Measurements from ENCODE around the gene C16orf74.

C16orf74 gene

DNA sequence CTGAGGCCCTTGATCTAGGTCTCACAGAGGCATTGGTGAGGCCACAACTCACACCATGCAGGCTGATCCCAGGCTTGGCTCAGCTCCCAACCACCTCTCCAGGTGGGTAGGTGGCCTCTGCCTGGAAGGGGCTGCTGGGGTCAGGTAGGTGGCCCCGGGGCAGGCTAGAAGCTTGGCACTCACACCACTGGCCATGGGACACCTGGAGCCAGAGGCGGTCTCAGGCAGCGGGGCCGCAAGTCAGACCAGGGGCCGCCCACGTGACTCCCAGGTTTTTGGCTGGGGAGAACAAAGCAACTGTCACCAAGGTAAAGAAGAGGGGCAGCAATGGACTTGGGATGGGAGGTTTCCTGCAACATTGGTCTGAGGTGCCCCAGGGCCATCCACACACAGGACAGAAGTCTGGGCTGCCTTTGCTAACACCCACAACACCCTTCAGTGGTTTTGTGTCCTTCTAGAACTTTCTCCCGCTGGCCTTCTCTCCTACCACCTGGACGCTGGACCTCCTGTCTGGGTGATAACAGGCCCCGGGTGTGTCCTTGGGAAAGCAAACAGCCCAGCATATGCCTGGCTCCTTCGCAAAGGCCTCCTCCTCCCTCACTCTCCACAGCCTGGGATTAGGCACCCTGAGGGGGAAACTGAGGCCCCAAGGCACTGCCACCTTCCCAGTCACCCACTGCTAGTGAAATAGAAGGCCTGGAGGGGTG is 16.4 kb downstream of the C16orf74 start:
- H3K4me1 ChIP-seq (ENCODE audit: control insufficient read depth in 2 of 2, insufficient read depth in 2 of 2, low read length in 2 of 2) = peaks cover 0 to 10% of the 10 kb centered on the region in 2 donors
- H3K4me3 ChIP-seq (ENCODE audit: low read length in 2 of 2) = no peak overlapping the region
- H3K9ac ChIP-seq (ENCODE audit: low read depth in 1 of 2, low read length in 2 of 2) = peak overlapping the region in 1 of 2 donors; percentile 17
- H3K27ac ChIP-seq (ENCODE audit: low read depth in 2 of 2, low read length in 2 of 2) = peak overlapping the region in 1 of 2 donors; percentile 59
- no peaks in the 10 kb centered on the region for H3K36me3 ChIP-seq (ENCODE audit: control insufficient read depth in 2 of 2, insufficient read depth in 2 of 2, low read length in 2 of 2)
- H3K9me3 ChIP-seq (ENCODE audit: control insufficient read depth in 2 of 2, low read length in 2 of 2) = no peaks in the 10 kb centered on the region
- H3K27me3 ChIP-seq (ENCODE audit: control insufficient read depth in 2 of 2, insufficient read depth in 2 of 2, low read length in 2 of 2) = no peaks in the 10 kb centered on the region

DNA sequence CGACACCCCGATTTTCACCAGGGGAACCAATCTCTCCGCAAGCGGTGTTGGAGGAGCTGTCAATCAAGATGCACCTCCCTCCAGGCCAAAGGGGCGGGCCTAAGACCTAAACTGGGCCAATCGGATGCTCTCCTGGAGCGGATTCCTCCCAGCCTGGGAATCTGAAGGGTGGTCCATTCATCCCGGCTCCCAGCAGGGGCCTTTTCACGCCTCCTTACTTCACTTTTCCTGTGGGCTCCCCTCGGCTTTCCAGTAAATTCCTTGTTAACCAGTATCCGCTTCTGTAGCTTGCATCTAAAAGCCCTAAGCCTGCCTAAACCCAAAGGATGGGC is 17.1 kb downstream of the C16orf74 start:
- Histone ChIP-seq H3K27me3 (ENCODE audit: control insufficient read depth in 2 of 2, insufficient read depth in 2 of 2, low read length in 2 of 2) (no peaks in the 10 kb centered on the region), H3K9me3 (ENCODE audit: control insufficient read depth in 2 of 2, low read length in 2 of 2) (no peaks in the 10 kb centered on the region), H3K36me3 (ENCODE audit: control insufficient read depth in 2 of 2, insufficient read depth in 2 of 2, low read length in 2 of 2) (no peaks in the 10 kb centered on the region), H3K27ac (ENCODE audit: low read depth in 2 of 2, low read length in 2 of 2) (no peak overlapping the region), H3K9ac (ENCODE audit: low read depth in 1 of 2, low read length in 2 of 2) (no peak overlapping the region), H3K4me1 (ENCODE audit: control insufficient read depth in 2 of 2, insufficient read depth in 2 of 2, low read length in 2 of 2) (peaks cover 0 to 10% of the 10 kb centered on the region in 2 donors), H3K4me3 (ENCODE audit: low read length in 2 of 2) (no peak overlapping the region)

DNA sequence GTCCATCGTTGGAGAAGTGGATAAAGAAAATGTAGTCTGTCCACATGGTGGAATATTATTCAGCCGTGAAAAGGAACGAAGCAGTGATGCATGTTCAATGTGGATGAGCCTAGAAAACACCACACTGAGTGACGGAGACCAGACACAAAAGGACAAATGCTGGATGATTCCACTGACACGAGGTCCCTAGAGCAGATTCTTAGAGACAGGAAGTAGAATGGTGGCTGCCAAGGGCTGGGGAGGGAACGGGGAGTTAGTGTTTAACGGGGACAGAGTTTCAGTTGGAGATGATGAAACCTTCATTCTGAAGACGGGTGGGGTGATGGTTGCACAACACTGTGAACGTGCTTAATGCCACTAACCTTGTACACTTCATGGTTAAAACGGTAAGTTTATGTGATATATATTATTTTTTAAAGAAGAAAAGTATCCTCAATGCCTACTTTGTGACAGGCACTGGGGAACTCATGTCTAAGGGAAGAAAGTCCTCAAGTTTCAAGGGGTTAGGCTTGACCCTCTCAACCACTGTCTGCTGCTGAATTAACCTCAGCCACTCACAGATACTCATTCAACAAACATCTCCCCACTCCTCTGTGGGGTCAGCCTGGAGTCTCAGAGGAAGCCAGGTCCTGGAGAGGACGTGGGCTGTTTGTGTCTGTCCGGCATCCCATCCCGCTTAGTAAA is 17.6 kb downstream of the C16orf74 start:
- H3K27ac ChIP-seq (ENCODE audit: low read depth in 2 of 2, low read length in 2 of 2) = no peak overlapping the region

DNA sequence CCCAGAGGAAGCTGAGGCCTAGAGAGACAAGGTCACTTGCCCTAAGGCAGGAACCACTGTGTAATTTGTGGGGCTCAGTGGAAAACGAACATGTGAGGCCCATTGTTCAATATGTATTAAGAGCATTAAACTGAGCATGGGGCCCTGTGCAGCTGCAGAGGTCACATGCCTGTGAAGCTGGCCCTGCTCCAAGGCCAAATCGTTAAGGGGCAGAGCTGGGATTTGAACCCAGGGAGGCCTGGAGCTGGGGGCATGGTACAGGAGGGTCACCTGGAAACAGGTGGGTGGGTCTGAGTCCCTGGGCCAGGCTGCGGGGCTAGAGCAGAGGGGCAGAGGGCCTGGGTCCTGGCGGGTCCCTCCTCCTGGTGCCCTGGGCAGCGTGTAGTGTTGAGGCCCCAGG is 19.7 kb downstream of the C16orf74 start:
- H3K27me3 ChIP-seq (ENCODE audit: control insufficient read depth in 2 of 2, insufficient read depth in 2 of 2, low read length in 2 of 2) = peaks cover 0 to 4% of the 10 kb centered on the region in 2 donors
- H3K4me1 ChIP-seq (ENCODE audit: control insufficient read depth in 2 of 2, insufficient read depth in 2 of 2, low read length in 2 of 2) = peaks cover 0 to 7% of the 10 kb centered on the region in 2 donors
- no peak overlapping the region for H3K27ac ChIP-seq (ENCODE audit: low read depth in 2 of 2, low read length in 2 of 2)

More for the DNA sequence above, 17.6 kb downstream of the C16orf74 start:
- Histone ChIP-seq H3K36me3 (ENCODE audit: control insufficient read depth in 2 of 2, insufficient read depth in 2 of 2, low read length in 2 of 2) (no peaks in the 10 kb centered on the region), H3K27me3 (ENCODE audit: control insufficient read depth in 2 of 2, insufficient read depth in 2 of 2, low read length in 2 of 2) (no peaks in the 10 kb centered on the region), H3K9ac (ENCODE audit: low read depth in 1 of 2, low read length in 2 of 2) (no peak overlapping the region), H3K9me3 (ENCODE audit: control insufficient read depth in 2 of 2, low read length in 2 of 2) (no peaks in the 10 kb centered on the region), H3K4me3 (ENCODE audit: low read length in 2 of 2) (no peak overlapping the region), H3K4me1 (ENCODE audit: control insufficient read depth in 2 of 2, insufficient read depth in 2 of 2, low read length in 2 of 2) (peaks cover 0 to 10% of the 10 kb centered on the region in 2 donors)

GRCh38 chr16:85730186-85730465 is 20.8 kb downstream of the C16orf74 start:
- no peaks in the 10 kb centered on the region for H3K4me1 ChIP-seq (ENCODE audit: control insufficient read depth in 2 of 2, insufficient read depth in 2 of 2, low read length in 2 of 2)
- H3K9me3 ChIP-seq (ENCODE audit: control insufficient read depth in 2 of 2, low read length in 2 of 2) = no peaks in the 10 kb centered on the region
- H3K4me3 ChIP-seq (ENCODE audit: low read length in 2 of 2) = no peak overlapping the region
- H3K27ac ChIP-seq (ENCODE audit: low read depth in 2 of 2, low read length in 2 of 2) = no peak overlapping the region
- peaks cover 0 to 2% of the 10 kb centered on the region in 2 donors for H3K36me3 ChIP-seq (ENCODE audit: control insufficient read depth in 2 of 2, insufficient read depth in 2 of 2, low read length in 2 of 2)
- no peak overlapping the region for H3K9ac ChIP-seq (ENCODE audit: low read depth in 1 of 2, low read length in 2 of 2)
- peaks cover 0 to 4% of the 10 kb centered on the region in 2 donors for H3K27me3 ChIP-seq (ENCODE audit: control insufficient read depth in 2 of 2, insufficient read depth in 2 of 2, low read length in 2 of 2)

More for the DNA sequence above, 19.7 kb downstream of the C16orf74 start:
- Histone ChIP-seq H3K36me3 (ENCODE audit: control insufficient read depth in 2 of 2, insufficient read depth in 2 of 2, low read length in 2 of 2) (no peaks in the 10 kb centered on the region), H3K9me3 (ENCODE audit: control insufficient read depth in 2 of 2, low read length in 2 of 2) (no peaks in the 10 kb centered on the region), H3K4me3 (ENCODE audit: low read length in 2 of 2) (no peak overlapping the region), H3K9ac (ENCODE audit: low read depth in 1 of 2, low read length in 2 of 2) (no peak overlapping the region)

DNA sequence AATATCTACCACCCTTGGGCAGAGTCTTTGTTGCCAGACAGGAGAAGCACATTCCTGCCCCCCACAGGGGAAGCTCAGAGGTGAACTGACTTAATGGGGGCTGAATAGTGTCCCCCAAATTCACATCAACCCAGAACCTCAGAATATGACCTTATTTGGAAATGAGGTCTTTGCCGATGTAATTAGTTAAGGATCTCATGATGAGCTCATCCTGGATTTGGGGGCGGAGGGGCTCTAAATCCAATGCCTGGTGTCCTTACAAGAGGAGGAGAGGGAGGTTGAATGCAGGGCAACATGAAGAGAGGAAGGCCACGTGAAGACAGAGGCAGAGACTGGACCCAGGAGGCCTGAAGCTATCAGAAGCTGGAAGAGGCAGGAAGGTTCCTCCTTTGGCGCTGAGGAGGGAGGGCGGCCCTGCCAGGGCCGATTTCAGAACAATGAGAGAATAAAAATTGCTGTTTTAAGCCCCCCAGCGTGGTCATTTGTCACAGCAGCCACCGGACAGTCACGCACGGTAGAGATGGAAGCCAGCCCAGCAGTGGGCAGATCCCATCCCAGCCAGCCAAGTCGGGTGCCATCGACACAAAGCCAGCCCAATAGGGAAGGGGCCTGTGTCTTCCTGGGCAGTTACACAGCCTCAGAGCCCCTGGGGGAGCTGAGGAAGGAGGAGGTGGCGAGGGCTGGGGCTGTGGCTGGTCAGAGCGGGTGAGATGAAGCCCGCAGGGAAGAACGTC is 21.3 kb downstream of the C16orf74 start:
- peaks cover 0 to 4% of the 10 kb centered on the region in 2 donors for H3K27me3 ChIP-seq (ENCODE audit: control insufficient read depth in 2 of 2, insufficient read depth in 2 of 2, low read length in 2 of 2)
- H3K4me1 ChIP-seq (ENCODE audit: control insufficient read depth in 2 of 2, insufficient read depth in 2 of 2, low read length in 2 of 2) = no peaks in the 10 kb centered on the region
- H3K27ac ChIP-seq (ENCODE audit: low read depth in 2 of 2, low read length in 2 of 2) = no peak overlapping the region

GRCh38 chr16:85728879-85729278 is 22.0 kb downstream of the C16orf74 start:
- peaks cover 0 to 4% of the 10 kb centered on the region in 2 donors for H3K27me3 ChIP-seq (ENCODE audit: control insufficient read depth in 2 of 2, insufficient read depth in 2 of 2, low read length in 2 of 2)
- H3K9me3 ChIP-seq (ENCODE audit: control insufficient read depth in 2 of 2, low read length in 2 of 2) = no peaks in the 10 kb centered on the region
- peaks cover 0 to 2% of the 10 kb centered on the region in 2 donors for H3K36me3 ChIP-seq (ENCODE audit: control insufficient read depth in 2 of 2, insufficient read depth in 2 of 2, low read length in 2 of 2)
- H3K9ac ChIP-seq (ENCODE audit: low read depth in 1 of 2, low read length in 2 of 2) = no peak overlapping the region
- no peaks in the 10 kb centered on the region for H3K4me1 ChIP-seq (ENCODE audit: control insufficient read depth in 2 of 2, insufficient read depth in 2 of 2, low read length in 2 of 2)
- H3K27ac ChIP-seq (ENCODE audit: low read depth in 2 of 2, low read length in 2 of 2) = no peak overlapping the region
- no peak overlapping the region for H3K4me3 ChIP-seq (ENCODE audit: low read length in 2 of 2)

More for the DNA sequence above, 21.3 kb downstream of the C16orf74 start:
- H3K36me3 ChIP-seq (ENCODE audit: control insufficient read depth in 2 of 2, insufficient read depth in 2 of 2, low read length in 2 of 2) = peaks cover 0 to 2% of the 10 kb centered on the region in 2 donors
- no peak overlapping the region for H3K9ac ChIP-seq (ENCODE audit: low read depth in 1 of 2, low read length in 2 of 2)
- no peak overlapping the region for H3K4me3 ChIP-seq (ENCODE audit: low read length in 2 of 2)
- no peaks in the 10 kb centered on the region for H3K9me3 ChIP-seq (ENCODE audit: control insufficient read depth in 2 of 2, low read length in 2 of 2)

DNA sequence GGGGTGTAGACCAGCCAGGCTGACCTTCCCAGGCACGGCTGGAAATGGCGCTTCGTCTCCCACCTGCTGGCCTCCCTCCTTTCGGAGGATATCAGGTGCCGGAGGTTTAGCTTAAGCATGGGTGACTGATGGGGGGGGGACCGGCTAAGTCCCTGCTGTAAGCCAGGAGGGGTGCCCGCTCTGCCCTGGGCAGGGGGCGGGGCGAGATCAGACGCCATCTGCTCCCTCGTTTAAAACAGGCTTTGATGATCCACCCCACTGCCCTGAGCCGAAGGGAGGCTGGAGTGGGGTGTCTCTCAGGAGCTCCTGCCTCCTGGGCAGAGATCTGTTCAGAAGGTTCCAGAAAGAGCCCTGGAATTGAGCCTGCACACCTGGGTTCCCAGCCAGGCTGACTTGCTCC is 26.0 kb downstream of the C16orf74 start:
- H3K27ac ChIP-seq (ENCODE audit: low read depth in 2 of 2, low read length in 2 of 2) = no peak overlapping the region
- no peak overlapping the region for H3K9ac ChIP-seq (ENCODE audit: low read depth in 1 of 2, low read length in 2 of 2)
- H3K9me3 ChIP-seq (ENCODE audit: control insufficient read depth in 2 of 2, low read length in 2 of 2) = no peaks in the 10 kb centered on the region
- no peaks in the 10 kb centered on the region for H3K4me1 ChIP-seq (ENCODE audit: control insufficient read depth in 2 of 2, insufficient read depth in 2 of 2, low read length in 2 of 2)
- H3K27me3 ChIP-seq (ENCODE audit: control insufficient read depth in 2 of 2, insufficient read depth in 2 of 2, low read length in 2 of 2) = peaks cover 0 to 4% of the 10 kb centered on the region in 2 donors
- no peak overlapping the region for H3K4me3 ChIP-seq (ENCODE audit: low read length in 2 of 2)
- H3K36me3 ChIP-seq (ENCODE audit: control insufficient read depth in 2 of 2, insufficient read depth in 2 of 2, low read length in 2 of 2) = peaks cover 0 to 2% of the 10 kb centered on the region in 2 donors

- Histone ChIP-seq H3K27me3 (ENCODE audit: control insufficient read depth in 2 of 2, insufficient read depth in 2 of 2, low read length in 2 of 2) (peaks cover 0 to 4% of the 10 kb centered on the region in 2 donors), H3K9ac (ENCODE audit: low read depth in 1 of 2, low read length in 2 of 2) (no peak overlapping the region), H3K27ac (ENCODE audit: low read depth in 2 of 2, low read length in 2 of 2) (no peak overlapping the region), H3K9me3 (ENCODE audit: control insufficient read depth in 2 of 2, low read length in 2 of 2) (no peaks in the 10 kb centered on the region), H3K4me3 (ENCODE audit: low read length in 2 of 2) (no peak overlapping the region), H3K36me3 (ENCODE audit: control insufficient read depth in 2 of 2, insufficient read depth in 2 of 2, low read length in 2 of 2) (peaks cover 0 to 2% of the 10 kb centered on the region in 2 donors), H3K4me1 (ENCODE audit: control insufficient read depth in 2 of 2, insufficient read depth in 2 of 2, low read length in 2 of 2) (peaks cover 0 to 3% of the 10 kb centered on the region in 2 donors)
Measured at GRCh38 chr16:85724126-85724879, 26.6 kb downstream of the C16orf74 start.

All from mucosa of rectum (tissue), 2 donors.